ENCODE measurements around the gene ICOS. TPM values are rescaled to one million over a fixed set of nuclear protein-coding genes. Genes with fewer than 3 reads are reported as not detected.

ICOS gene
- polyA plus RNA-seq: not detected in 2 replicates

GRCh38 chr2:203936535-203936934, at the start of gene ICOS:
Gene ICOS, plus strand, starts transcription at chr2:203936763. Its CDS starts 52 bp downstream, at chr2:203936815.

Other genes with a start within 250 kb of the ICOS start
- gene CD28, start 230.1 kb upstream of the ICOS start, polyA plus RNA-seq: not detected in 2 replicates
- not detected in 2 replicates for gene CTLA4, start 69.0 kb upstream of the ICOS start, polyA plus RNA-seq

All from Purkinje cell (primary cell).